ENCODE results near the gene USP24. TPM values are rescaled to one million over a fixed set of nuclear protein-coding genes. Genes with fewer than 3 reads are reported as not detected.

Gene USP24
- total and polyA plus RNA-seq, 10 of the 15 experiments (the other 5 are each of a cell fraction or from before 2014, with no cell fraction given), result 4.6 to 36.5 (median 25.3) TPM

DNA sequence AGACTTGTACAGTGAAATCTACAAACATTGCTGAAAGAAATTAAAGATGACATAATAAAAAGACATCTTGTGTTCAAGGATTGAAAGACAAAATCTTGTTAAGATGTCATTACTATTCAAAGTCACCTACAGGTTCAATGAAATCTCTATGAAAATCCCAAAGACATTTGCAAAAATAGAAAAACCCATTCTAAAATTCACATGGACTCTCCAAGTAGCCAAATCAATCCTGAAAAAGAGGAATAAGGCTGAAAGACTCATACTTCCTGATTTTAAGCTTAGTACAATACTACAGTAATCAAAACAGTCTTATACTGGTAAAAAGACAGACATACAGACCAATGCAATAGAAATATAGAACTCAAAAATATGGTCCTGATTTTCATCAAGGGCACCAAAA lies 97.2 kb downstream of the USP24 start (continued):
- TF ChIP-seq, protein P1, sequence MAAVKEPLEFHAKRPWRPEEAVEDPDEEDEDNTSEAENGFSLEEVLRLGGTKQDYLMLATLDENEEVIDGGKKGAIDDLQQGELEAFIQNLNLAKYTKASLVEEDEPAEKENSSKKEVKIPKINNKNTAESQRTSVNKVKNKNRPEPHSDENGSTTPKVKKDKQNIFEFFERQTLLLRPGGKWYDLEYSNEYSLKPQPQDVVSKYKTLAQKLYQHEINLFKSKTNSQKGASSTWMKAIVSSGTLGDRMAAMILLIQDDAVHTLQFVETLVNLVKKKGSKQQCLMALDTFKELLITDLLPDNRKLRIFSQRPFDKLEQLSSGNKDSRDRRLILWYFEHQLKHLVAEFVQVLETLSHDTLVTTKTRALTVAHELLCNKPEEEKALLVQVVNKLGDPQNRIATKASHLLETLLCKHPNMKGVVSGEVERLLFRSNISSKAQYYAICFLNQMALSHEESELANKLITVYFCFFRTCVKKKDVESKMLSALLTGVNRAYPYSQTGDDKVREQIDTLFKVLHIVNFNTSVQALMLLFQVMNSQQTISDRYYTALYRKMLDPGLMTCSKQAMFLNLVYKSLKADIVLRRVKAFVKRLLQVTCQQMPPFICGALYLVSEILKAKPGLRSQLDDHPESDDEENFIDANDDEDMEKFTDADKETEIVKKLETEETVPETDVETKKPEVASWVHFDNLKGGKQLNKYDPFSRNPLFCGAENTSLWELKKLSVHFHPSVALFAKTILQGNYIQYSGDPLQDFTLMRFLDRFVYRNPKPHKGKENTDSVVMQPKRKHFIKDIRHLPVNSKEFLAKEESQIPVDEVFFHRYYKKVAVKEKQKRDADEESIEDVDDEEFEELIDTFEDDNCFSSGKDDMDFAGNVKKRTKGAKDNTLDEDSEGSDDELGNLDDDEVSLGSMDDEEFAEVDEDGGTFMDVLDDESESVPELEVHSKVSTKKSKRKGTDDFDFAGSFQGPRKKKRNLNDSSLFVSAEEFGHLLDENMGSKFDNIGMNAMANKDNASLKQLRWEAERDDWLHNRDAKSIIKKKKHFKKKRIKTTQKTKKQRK (IDR thresholded peaks at IDR 0.05; ENCODE audit: low read depth, low read length), result no peak
- TF ChIP-seq, protein P2, sequence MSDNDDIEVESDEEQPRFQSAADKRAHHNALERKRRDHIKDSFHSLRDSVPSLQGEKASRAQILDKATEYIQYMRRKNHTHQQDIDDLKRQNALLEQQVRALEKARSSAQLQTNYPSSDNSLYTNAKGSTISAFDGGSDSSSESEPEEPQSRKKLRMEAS (IDR thresholded peaks at IDR 0.05; ENCODE audit: low read depth, low read length), result no peak
- TF ChIP-seq YY1 (IDR thresholded peaks at IDR 0.05; ENCODE audit: low read depth, low read length), result no peak
- TF ChIP-seq, protein P3, sequence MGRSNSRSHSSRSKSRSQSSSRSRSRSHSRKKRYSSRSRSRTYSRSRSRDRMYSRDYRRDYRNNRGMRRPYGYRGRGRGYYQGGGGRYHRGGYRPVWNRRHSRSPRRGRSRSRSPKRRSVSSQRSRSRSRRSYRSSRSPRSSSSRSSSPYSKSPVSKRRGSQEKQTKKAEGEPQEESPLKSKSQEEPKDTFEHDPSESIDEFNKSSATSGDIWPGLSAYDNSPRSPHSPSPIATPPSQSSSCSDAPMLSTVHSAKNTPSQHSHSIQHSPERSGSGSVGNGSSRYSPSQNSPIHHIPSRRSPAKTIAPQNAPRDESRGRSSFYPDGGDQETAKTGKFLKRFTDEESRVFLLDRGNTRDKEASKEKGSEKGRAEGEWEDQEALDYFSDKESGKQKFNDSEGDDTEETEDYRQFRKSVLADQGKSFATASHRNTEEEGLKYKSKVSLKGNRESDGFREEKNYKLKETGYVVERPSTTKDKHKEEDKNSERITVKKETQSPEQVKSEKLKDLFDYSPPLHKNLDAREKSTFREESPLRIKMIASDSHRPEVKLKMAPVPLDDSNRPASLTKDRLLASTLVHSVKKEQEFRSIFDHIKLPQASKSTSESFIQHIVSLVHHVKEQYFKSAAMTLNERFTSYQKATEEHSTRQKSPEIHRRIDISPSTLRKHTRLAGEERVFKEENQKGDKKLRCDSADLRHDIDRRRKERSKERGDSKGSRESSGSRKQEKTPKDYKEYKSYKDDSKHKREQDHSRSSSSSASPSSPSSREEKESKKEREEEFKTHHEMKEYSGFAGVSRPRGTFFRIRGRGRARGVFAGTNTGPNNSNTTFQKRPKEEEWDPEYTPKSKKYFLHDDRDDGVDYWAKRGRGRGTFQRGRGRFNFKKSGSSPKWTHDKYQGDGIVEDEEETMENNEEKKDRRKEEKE (IDR thresholded peaks at IDR 0.05), result no peak
- TF ChIP-seq NR2C1 (IDR thresholded peaks at IDR 0.05), result no peak
- TF ChIP-seq CEBPB (IDR thresholded peaks at IDR 0.05; ENCODE audit: borderline replicate concordance in 1 of 2, low read depth in 2 of 2, low read length in 2 of 2), result no peak
- no peak for TF ChIP-seq CHD2 (IDR thresholded peaks at IDR 0.05; ENCODE audit: borderline replicate concordance, low read depth, low read length)
- no peak for TF ChIP-seq HDAC6 (IDR thresholded peaks at IDR 0.05; ENCODE audit: unreplicated experiment)
- TF ChIP-seq CHD1 (IDR thresholded peaks at IDR 0.05; ENCODE audit: low read depth, low read length), result no peak
- TF ChIP-seq ZNF274 (IDR thresholded peaks at IDR 0.05; ENCODE audit: insufficient read depth, insufficient read length), result no peak
- TF ChIP-seq ZNF622 (IDR thresholded peaks at IDR 0.05), result no peak
- no peak for TF ChIP-seq TBL1XR1 (IDR thresholded peaks at IDR 0.05; ENCODE audit: low read depth, low read length)
- TF ChIP-seq FOS (IDR thresholded peaks at IDR 0.05; ENCODE audit: borderline replicate concordance, extremely low read depth, insufficient read length), result no peak
- no peak for TF ChIP-seq PAX8 (IDR thresholded peaks at IDR 0.05)
- TF ChIP-seq CBFB (IDR thresholded peaks at IDR 0.05; ENCODE audit: low read depth), result no peak
- TF ChIP-seq, protein P4, sequence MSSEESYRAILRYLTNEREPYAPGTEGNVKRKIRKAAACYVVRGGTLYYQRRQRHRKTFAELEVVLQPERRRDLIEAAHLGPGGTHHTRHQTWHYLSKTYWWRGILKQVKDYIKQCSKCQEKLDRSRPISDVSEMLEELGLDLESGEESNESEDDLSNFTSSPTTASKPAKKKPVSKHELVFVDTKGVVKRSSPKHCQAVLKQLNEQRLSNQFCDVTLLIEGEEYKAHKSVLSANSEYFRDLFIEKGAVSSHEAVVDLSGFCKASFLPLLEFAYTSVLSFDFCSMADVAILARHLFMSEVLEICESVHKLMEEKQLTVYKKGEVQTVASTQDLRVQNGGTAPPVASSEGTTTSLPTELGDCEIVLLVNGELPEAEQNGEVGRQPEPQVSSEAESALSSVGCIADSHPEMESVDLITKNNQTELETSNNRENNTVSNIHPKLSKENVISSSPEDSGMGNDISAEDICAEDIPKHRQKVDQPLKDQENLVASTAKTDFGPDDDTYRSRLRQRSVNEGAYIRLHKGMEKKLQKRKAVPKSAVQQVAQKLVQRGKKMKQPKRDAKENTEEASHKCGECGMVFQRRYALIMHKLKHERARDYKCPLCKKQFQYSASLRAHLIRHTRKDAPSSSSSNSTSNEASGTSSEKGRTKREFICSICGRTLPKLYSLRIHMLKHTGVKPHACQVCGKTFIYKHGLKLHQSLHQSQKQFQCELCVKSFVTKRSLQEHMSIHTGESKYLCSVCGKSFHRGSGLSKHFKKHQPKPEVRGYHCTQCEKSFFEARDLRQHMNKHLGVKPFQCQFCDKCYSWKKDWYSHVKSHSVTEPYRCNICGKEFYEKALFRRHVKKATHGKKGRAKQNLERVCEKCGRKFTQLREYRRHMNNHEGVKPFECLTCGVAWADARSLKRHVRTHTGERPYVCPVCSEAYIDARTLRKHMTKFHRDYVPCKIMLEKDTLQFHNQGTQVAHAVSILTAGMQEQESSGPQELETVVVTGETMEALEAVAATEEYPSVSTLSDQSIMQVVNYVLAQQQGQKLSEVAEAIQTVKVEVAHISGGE (CRISPR knock-in tag; IDR thresholded peaks at IDR 0.05), result no peak
- TF ChIP-seq, protein P5, sequence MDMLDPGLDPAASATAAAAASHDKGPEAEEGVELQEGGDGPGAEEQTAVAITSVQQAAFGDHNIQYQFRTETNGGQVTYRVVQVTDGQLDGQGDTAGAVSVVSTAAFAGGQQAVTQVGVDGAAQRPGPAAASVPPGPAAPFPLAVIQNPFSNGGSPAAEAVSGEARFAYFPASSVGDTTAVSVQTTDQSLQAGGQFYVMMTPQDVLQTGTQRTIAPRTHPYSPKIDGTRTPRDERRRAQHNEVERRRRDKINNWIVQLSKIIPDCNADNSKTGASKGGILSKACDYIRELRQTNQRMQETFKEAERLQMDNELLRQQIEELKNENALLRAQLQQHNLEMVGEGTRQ (IDR thresholded peaks at IDR 0.05; ENCODE audit: borderline replicate concordance, low read depth, low read length), result no peak

All from GM12878 (cell line).